Activated CD8-positive, alpha-beta T cell treated with anti-CD3 and anti-CD28 coated beads, Interleukin-2, amount 10 ng/mL, durations not matched to agents 7 days and 5 days (primary cell): Measurements from ENCODE around the gene PARD3. TPM values are rescaled to one million over a fixed set of nuclear protein-coding genes. Genes with fewer than 3 reads are reported as not detected.

Experiments used
- ATAC-seq: fragments of 150-1000 bp; cut with Tn5 transposase; one replicate; pipeline ENCODE4 v1.10.0; 2021; ENCODE audit warnings: moderate library complexity
- CTCF ChIA-PET: fragments of 350-600 bp; sonication (Branson Sonifier 250); formaldehyde crosslinking; loops from one replicate; lab custom pipeline; 2021; ENCODE audit warnings: antibody characterized with exemption; lab: Charles Lee
- POLR2A ChIA-PET: fragments of 350-600 bp; sonication (Branson Sonifier 250); formaldehyde crosslinking; loops from one replicate; lab custom pipeline; 2021; ENCODE audit warnings: antibody characterized with exemption; lab: Charles Lee
- DNase-seq: peaks from one replicate; pipeline ENCODE4 v3.0.0-alpha.2; 2020
- H3K27ac Mint-ChIP-seq: one replicate; pipeline ENCODE4 v1.8.0; 2021; ENCODE audit warnings: mild to moderate bottlenecking, mixed read lengths
- H3K27me3 Mint-ChIP-seq: one replicate; pipeline ENCODE4 v1.8.0; 2021; ENCODE audit warnings: low read depth, mixed read lengths
- H3K36me3 Mint-ChIP-seq: one replicate; pipeline ENCODE4 v1.8.0; 2021; ENCODE audit warnings: low read depth, mixed read lengths
- H3K4me1 Mint-ChIP-seq: one replicate; pipeline ENCODE4 v1.8.0; 2021; ENCODE audit warnings: low read depth, mixed read lengths
- H3K4me3 Mint-ChIP-seq: one replicate; pipeline ENCODE4 v1.8.0; 2021; ENCODE audit warnings: mild to moderate bottlenecking, mixed read lengths
- H3K9me3 Mint-ChIP-seq: one replicate; pipeline ENCODE4 v1.8.0; 2022; ENCODE audit warnings: mixed read lengths; ENCODE audit not compliant: insufficient read depth
- total RNA-seq, 2 experiments: library from RNA; stranded (reverse); gene quantifications; one replicate each; pipeline ENCODE4 v1.2.3, GENCODE V29; 2021

Gene PARD3
- total RNA-seq, 2 experiments from 2014 or later: 0.63 to 0.68 TPM

- ChIA-PET CTCF (no interaction called here), POLR2A (no interaction called here)
- H3K27ac Mint-ChIP-seq: no peak overlapping the region
- ATAC-seq (no peak), DNase-seq (no peak)
- H3K9me3 Mint-ChIP-seq: no peaks in the 10 kb centered on the region
- H3K27me3 Mint-ChIP-seq: no peaks in the 10 kb centered on the region
- no peak overlapping the region for H3K4me3 Mint-ChIP-seq
- no peaks in the 10 kb centered on the region for H3K36me3 Mint-ChIP-seq
- H3K4me1 Mint-ChIP-seq: no peaks in the 10 kb centered on the region
Observed at GRCh38 chr10:34299105-34299611, 515.9 kb downstream of the PARD3 start.

GRCh38 chr10:34298346-34298818 lies 516.7 kb downstream of the PARD3 start:
- CTCF ChIA-PET: no interaction called here
- H3K27ac Mint-ChIP-seq: no peak overlapping the region
- H3K4me3 Mint-ChIP-seq: no peak overlapping the region
- H3K36me3 Mint-ChIP-seq: no peaks in the 10 kb centered on the region
- POLR2A ChIA-PET: no interaction called here
- H3K27me3 Mint-ChIP-seq: no peaks in the 10 kb centered on the region
- DNase-seq (no peak), ATAC-seq (no peak)
- H3K9me3 Mint-ChIP-seq: no peaks in the 10 kb centered on the region
- H3K4me1 Mint-ChIP-seq: no peaks in the 10 kb centered on the region

- no peak overlapping the region for H3K27ac Mint-ChIP-seq
- H3K36me3 Mint-ChIP-seq: no peaks in the 10 kb centered on the region
- ATAC-seq (no peak), DNase-seq (no peak)
- H3K4me3 Mint-ChIP-seq: no peak overlapping the region
- no peaks in the 10 kb centered on the region for H3K9me3 Mint-ChIP-seq
- POLR2A ChIA-PET: no interaction called here
- no peaks in the 10 kb centered on the region for H3K27me3 Mint-ChIP-seq
- H3K4me1 Mint-ChIP-seq: no peaks in the 10 kb centered on the region
- CTCF ChIA-PET: no interaction called here
Observed at GRCh38 chr10:34297541-34298345, 517.4 kb downstream of the PARD3 start.

- POLR2A ChIA-PET: no interaction called here
- H3K9me3 Mint-ChIP-seq: no peaks in the 10 kb centered on the region
- CTCF ChIA-PET: no interaction called here
- no peaks in the 10 kb centered on the region for H3K4me1 Mint-ChIP-seq
- no peak overlapping the region for H3K4me3 Mint-ChIP-seq
- no peaks in the 10 kb centered on the region for H3K36me3 Mint-ChIP-seq
- DNase-seq: no peak
- peaks cover 4% of the 10 kb centered on the region for H3K27me3 Mint-ChIP-seq
- ATAC-seq: no peak
- no peak overlapping the region for H3K27ac Mint-ChIP-seq
Observed at GRCh38 chr10:34295142-34295548, 520.0 kb downstream of the PARD3 start.

GRCh38 chr10:34294137-34294536 lies 521.0 kb downstream of the PARD3 start:
- peaks cover 4% of the 10 kb centered on the region for H3K27me3 Mint-ChIP-seq
- H3K9me3 Mint-ChIP-seq: no peaks in the 10 kb centered on the region
- ChIA-PET CTCF (no interaction called here), POLR2A (no interaction called here)
- H3K4me3 Mint-ChIP-seq: no peak overlapping the region
- H3K27ac Mint-ChIP-seq: no peak overlapping the region
- H3K36me3 Mint-ChIP-seq: no peaks in the 10 kb centered on the region
- no peaks in the 10 kb centered on the region for H3K4me1 Mint-ChIP-seq
- ATAC-seq (no peak), DNase-seq (no peak)

- no peak for ATAC-seq
- no peak overlapping the region for H3K4me3 Mint-ChIP-seq
- no peak for DNase-seq
- no peaks in the 10 kb centered on the region for H3K4me1 Mint-ChIP-seq
- no peak overlapping the region for H3K27ac Mint-ChIP-seq
- no peaks in the 10 kb centered on the region for H3K9me3 Mint-ChIP-seq
- no peaks in the 10 kb centered on the region for H3K36me3 Mint-ChIP-seq
- H3K27me3 Mint-ChIP-seq: peaks cover 4% of the 10 kb centered on the region
- CTCF ChIA-PET: no interaction called here
- POLR2A ChIA-PET: no interaction called here
Observed at GRCh38 chr10:34292675-34293074, 522.4 kb downstream of the PARD3 start.

- no peaks in the 10 kb centered on the region for H3K9me3 Mint-ChIP-seq
- peaks cover 4% of the 10 kb centered on the region for H3K27me3 Mint-ChIP-seq
- DNase-seq (no peak), ATAC-seq (no peak)
- ChIA-PET POLR2A (no interaction called here), CTCF (interaction anchor here (1.2 kb wide), 1 partner anchor 18 kb away, joined by 3 read pairs; no protein-coding TSS in a partner anchor)
- H3K4me3 Mint-ChIP-seq: no peak overlapping the region
- H3K36me3 Mint-ChIP-seq: no peaks in the 10 kb centered on the region
- no peaks in the 10 kb centered on the region for H3K4me1 Mint-ChIP-seq
- no peak overlapping the region for H3K27ac Mint-ChIP-seq
Observed at GRCh38 chr10:34292194-34292565, 522.9 kb downstream of the PARD3 start.

- ChIA-PET CTCF (interaction anchor here (1.2 kb wide), 1 partner anchor 17 kb away, joined by 3 read pairs; no protein-coding TSS in a partner anchor), POLR2A (no interaction called here)
- Mint-ChIP-seq H3K9me3 (no peaks in the 10 kb centered on the region), H3K4me3 (no peak overlapping the region), H3K36me3 (no peaks in the 10 kb centered on the region), H3K27me3 (peaks cover 4% of the 10 kb centered on the region), H3K4me1 (no peaks in the 10 kb centered on the region), H3K27ac (no peak overlapping the region)
- no peak for ATAC-seq
- no peak for DNase-seq
Observed at GRCh38 chr10:34291466-34292193, 523.5 kb downstream of the PARD3 start.

GRCh38 chr10:34290412-34291081 lies 524.5 kb downstream of the PARD3 start:
- H3K4me1 Mint-ChIP-seq: no peaks in the 10 kb centered on the region
- H3K9me3 Mint-ChIP-seq: no peaks in the 10 kb centered on the region
- no peak overlapping the region for H3K27ac Mint-ChIP-seq
- no peak overlapping the region for H3K4me3 Mint-ChIP-seq
- ChIA-PET POLR2A (no interaction called here), CTCF (interaction anchor here (1.2 kb wide), 1 partner anchor 16 kb away, joined by 3 read pairs; no protein-coding TSS in a partner anchor)
- H3K27me3 Mint-ChIP-seq: peaks cover 4% of the 10 kb centered on the region
- DNase-seq (no peak), ATAC-seq (no peak)
- no peaks in the 10 kb centered on the region for H3K36me3 Mint-ChIP-seq

GRCh38 chr10:34288634-34289033 lies 526.5 kb downstream of the PARD3 start:
- ChIA-PET CTCF (no interaction called here), POLR2A (no interaction called here)
- DNase-seq (no peak), ATAC-seq (no peak)
- Mint-ChIP-seq H3K27ac (no peak overlapping the region), H3K27me3 (peaks cover 6% of the 10 kb centered on the region), H3K4me3 (no peak overlapping the region), H3K9me3 (no peaks in the 10 kb centered on the region), H3K36me3 (no peaks in the 10 kb centered on the region), H3K4me1 (no peaks in the 10 kb centered on the region)

- ATAC-seq: no peak
- Mint-ChIP-seq H3K4me3 (no peak overlapping the region), H3K4me1 (no peaks in the 10 kb centered on the region), H3K36me3 (no peaks in the 10 kb centered on the region), H3K27ac (no peak overlapping the region), H3K9me3 (no peaks in the 10 kb centered on the region), H3K27me3 (peaks cover 6% of the 10 kb centered on the region)
- POLR2A ChIA-PET: no interaction called here
- CTCF ChIA-PET: no interaction called here
- no peak for DNase-seq
Observed at GRCh38 chr10:34286136-34286739, 528.9 kb downstream of the PARD3 start.
